Effector memory CD4-positive, alpha-beta T cell (primary cell): Measurements from ENCODE around the gene KIF13A.
"Not testable (repeated sequence)": the region's sequence is repeated elsewhere in the genome, so short reads cannot be mapped to it uniquely, and the experiment has no call there.

ENCODE experiments used
- DNase-seq, 3 donors: peaks; one replicate each; pipeline ENCODE4 v3.0.0-alpha.2; 2020
- H3K27ac ChIP-seq: 2 replicates; pipeline ENCODE4 v1.7.0; 2013; ENCODE audit warnings: mild to moderate bottlenecking, low read length, moderate library complexity; ENCODE audit not compliant: insufficient read depth, poor library complexity, severe bottlenecking
- H3K27me3 ChIP-seq: replicated peaks from 2 replicates; pipeline ENCODE4 v1.7.0; 2013; ENCODE audit warnings: mild to moderate bottlenecking, low read length; ENCODE audit not compliant: insufficient read depth, control insufficient read depth, poor library complexity, severe bottlenecking
- H3K36me3 ChIP-seq: 2 replicates; pipeline ENCODE4 v1.7.0; 2013; ENCODE audit warnings: mild to moderate bottlenecking, low read length, moderate library complexity; ENCODE audit not compliant: control insufficient read depth, insufficient read depth
- H3K4me1 ChIP-seq: 2 replicates; pipeline ENCODE4 v1.7.0; 2013; ENCODE audit warnings: low read length, mild to moderate bottlenecking; ENCODE audit not compliant: control insufficient read depth, insufficient read depth, poor library complexity, severe bottlenecking
- H3K4me3 ChIP-seq: 2 replicates; pipeline ENCODE4 v1.7.0; 2013; ENCODE audit warnings: low read length, low read depth, mild to moderate bottlenecking; ENCODE audit not compliant: insufficient read depth, poor library complexity, severe bottlenecking
- H3K9me3 ChIP-seq: 2 replicates; pipeline ENCODE4 v1.7.0; 2013; ENCODE audit warnings: mild to moderate bottlenecking, low read length, moderate library complexity; ENCODE audit not compliant: control insufficient read depth

KIF13A gene

DNA sequence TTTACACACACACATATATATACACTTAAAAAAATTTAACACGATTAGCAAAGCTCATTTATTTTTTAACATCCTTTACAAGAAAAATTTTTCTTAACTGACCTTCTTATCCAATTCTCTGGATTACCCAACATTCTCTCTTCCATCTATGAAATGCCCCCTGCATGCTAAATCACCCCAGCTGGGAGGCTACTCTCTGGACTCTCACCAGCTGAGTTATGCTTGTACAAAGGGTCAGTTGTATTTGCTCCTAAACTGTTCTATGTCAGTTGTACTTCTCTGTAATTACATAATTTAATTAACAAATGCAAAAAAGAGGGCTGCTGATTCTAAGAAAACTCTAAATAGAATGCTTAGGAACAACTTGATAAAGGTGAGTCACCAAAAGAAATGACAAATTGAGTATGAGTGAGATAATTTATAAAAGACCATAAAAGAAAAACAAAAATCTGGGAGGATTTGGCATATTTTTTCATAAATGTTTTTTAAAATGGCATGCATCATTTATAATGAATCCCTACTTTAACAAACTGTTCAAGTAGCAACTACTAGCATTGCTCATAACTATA lies 120.5 kb downstream of the KIF13A start:
- no peak overlapping the region for H3K27ac ChIP-seq
- no peaks in the 10 kb centered on the region for H3K36me3 ChIP-seq
- no peaks in the 10 kb centered on the region for H3K4me1 ChIP-seq
- no peak for DNase-seq
- no peaks in the 10 kb centered on the region for H3K9me3 ChIP-seq
- no peaks in the 10 kb centered on the region for H3K27me3 ChIP-seq
- H3K4me3 ChIP-seq, result no peak overlapping the region

DNA sequence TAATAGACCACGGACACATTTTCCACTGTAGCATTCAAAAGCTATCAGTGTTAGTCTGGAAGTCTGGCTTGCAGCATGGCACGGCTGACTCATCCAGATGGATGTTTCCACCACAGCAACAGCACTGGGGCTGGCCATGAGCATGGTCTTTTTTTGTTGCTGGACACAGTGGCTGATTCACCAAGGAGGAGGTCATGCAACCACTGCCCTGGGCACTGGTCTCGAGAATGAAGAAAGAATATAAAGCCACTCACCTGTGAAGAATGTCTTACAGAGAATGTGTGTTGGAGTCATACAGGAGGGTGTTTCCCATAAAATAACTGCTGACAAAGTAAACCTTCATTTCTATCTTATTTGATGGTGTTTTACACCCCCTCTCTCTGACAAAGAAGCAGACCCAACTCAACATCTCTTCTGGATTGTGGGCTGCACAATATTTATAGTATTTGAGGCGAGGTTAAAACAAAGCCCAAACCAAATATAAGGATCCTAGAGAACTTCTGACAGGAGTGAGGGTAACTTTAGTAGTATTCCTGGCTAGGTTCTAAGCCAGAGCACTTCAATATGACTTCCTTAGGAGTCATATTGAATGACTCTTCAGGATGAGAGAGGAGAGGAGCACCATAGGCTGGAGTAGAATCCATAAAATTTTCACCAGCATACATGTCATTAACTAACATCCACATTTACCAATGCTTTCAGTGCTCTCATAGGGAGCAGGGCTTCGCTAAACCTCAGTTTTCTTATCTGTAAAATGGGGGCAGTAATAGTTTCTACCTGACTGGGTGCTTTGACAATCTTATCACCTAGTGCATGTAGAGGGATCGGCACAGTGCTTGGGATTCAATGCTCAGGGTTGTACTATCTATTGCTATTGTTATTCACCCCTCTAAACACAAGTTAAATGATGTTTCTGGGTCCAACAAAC lies 121.4 kb downstream of the KIF13A start:
- H3K9me3 ChIP-seq, result no peaks in the 10 kb centered on the region
- H3K36me3 ChIP-seq, result no peaks in the 10 kb centered on the region
- no peaks in the 10 kb centered on the region for H3K27me3 ChIP-seq
- H3K4me3 ChIP-seq, result no peak overlapping the region
- DNase-seq, result no peak
- no peaks in the 10 kb centered on the region for H3K4me1 ChIP-seq
- no peak overlapping the region for H3K27ac ChIP-seq

DNA sequence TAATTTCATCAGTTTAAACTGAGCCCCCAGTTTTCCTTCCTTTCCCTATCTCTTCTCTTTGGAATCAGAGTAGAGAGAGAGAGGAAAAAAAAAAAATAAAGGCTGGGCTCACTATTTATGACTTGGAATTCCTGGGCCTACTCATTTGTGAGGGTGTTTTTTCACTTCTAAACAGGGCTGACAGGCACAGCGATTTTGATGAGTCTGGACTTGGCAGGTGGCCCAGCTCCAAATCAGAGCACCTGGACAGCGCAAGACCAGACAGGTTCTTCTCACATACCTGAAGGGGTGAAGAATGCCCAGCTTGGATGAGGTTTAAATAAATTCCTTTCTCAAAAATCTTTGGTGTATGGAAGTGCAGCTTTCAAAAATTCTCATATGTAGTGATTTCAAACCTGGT lies 122.2 kb downstream of the KIF13A start:
- DNase-seq, result no peak
- no peaks in the 10 kb centered on the region for H3K27me3 ChIP-seq
- no peaks in the 10 kb centered on the region for H3K4me1 ChIP-seq
- no peak overlapping the region for H3K27ac ChIP-seq
- no peaks in the 10 kb centered on the region for H3K36me3 ChIP-seq
- no peak overlapping the region for H3K4me3 ChIP-seq
- no peaks in the 10 kb centered on the region for H3K9me3 ChIP-seq

DNA sequence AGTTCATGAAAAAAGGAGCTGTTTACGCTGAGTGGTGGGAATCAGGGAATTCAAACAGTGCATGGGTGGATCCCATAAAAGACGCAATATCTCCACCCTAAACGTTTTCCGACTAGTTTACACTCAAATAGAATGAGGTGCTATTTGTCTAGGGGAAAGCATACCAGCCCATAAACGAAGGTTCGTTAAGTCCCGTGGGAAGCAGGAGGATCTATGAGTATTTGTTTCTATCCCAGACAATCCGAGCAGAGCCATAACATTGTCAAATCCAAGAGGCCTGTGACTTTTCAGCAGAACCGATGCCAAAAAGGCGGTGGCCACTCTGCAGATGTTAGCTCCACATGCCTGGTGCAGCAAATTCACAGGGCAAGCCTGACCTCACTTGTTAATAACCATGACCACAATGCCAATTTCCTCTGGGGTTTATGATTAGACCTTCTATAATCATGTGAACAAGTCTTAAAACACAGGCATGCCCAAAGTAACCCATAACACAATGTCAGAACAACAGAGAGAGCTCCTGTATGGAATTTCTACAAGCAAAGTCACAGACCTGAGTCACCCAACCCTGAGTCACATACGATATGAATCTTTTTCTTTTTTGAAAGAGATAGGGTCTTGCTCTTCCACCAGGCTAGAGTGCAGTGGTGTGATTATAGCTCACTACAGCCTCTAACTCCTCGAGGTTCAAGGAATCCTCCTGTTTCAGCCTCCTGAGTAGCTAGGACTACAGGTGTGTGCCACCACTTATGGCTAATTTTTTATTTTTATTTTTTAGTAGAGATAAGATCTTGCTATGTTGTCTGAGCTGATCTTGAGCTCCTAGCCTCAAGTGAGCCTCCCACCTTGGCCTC lies 123.3 kb downstream of the KIF13A start:
- no peak for DNase-seq
- Histone ChIP-seq H3K4me3 (no peak overlapping the region), H3K27me3 (no peaks in the 10 kb centered on the region), H3K4me1 (no peaks in the 10 kb centered on the region), H3K9me3 (no peaks in the 10 kb centered on the region), H3K27ac (no peak overlapping the region), H3K36me3 (no peaks in the 10 kb centered on the region)

DNA sequence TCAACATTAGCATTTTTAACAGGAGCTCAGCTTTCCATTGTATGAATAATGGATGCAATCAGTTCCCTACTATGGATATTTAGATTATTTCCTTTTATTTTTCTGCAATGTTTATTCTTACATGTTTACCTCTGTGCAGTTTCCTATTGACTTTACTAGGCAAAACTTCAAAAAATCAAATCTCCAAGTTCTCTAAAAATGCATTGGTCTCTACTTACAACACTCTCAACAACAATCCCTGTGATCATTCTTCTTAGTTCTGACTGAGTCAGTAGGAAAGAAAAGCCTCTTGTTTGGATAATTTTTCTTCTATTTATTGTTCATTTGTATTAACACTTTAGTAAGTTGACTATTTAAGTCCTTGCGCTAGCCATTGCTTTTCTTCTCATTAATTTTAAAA lies 126.1 kb downstream of the KIF13A start:
- no peak overlapping the region for H3K4me3 ChIP-seq
- H3K27me3 ChIP-seq, result no peaks in the 10 kb centered on the region
- H3K4me1 ChIP-seq, result no peaks in the 10 kb centered on the region
- H3K9me3 ChIP-seq, result no peaks in the 10 kb centered on the region
- no peak overlapping the region for H3K27ac ChIP-seq
- H3K36me3 ChIP-seq, result no peaks in the 10 kb centered on the region
- no peak for DNase-seq

DNA sequence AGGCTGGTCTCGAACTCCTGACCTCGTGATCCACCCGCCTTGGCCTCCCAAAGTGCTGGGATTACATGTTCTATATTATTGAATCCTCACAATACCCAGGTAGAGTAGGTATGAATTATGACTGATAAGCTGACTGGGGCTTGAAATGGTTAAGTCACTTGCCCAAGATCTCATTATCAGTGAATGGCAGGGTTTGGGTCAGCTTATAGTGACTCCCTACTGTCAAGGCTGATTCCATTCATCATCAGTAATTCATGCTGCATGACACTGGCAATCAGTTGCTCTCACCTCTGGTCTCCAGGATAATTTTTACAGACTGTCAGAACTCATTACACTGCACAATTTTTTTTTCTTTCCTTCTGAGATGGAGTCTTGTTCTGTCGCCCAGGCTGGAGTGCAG lies 127.6 kb downstream of the KIF13A start:
- no peaks in the 10 kb centered on the region for H3K36me3 ChIP-seq
- H3K27ac ChIP-seq, result no peak overlapping the region
- no peak for DNase-seq
- H3K9me3 ChIP-seq, result no peaks in the 10 kb centered on the region
- no peaks in the 10 kb centered on the region for H3K4me1 ChIP-seq
- no peak overlapping the region for H3K4me3 ChIP-seq
- H3K27me3 ChIP-seq, result no peaks in the 10 kb centered on the region

DNA sequence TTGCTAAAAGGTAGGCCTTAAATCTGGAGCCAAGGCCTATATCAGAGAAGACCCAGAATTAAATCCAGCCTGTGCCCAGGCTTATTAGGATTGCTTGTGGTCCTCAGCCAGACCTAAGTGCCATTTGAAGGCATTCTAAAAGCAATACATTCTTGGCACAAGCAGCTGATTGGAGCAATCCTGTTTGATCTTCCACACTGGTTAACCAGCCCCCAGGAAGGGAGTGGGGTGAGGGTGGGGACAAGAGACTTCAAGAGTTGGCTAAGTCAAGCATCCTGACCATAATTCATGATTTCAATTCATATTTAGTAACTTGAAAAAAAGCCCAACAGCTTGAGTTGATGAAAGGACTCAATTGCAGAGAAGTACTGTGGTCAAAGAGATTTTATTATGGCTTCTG lies 128.9 kb downstream of the KIF13A start:
- Histone ChIP-seq H3K9me3 (no peaks in the 10 kb centered on the region), H3K27ac (no peak overlapping the region), H3K36me3 (no peaks in the 10 kb centered on the region), H3K27me3 (no peaks in the 10 kb centered on the region), H3K4me1 (no peaks in the 10 kb centered on the region), H3K4me3 (no peak overlapping the region)
- DNase-seq, result no peak

DNA sequence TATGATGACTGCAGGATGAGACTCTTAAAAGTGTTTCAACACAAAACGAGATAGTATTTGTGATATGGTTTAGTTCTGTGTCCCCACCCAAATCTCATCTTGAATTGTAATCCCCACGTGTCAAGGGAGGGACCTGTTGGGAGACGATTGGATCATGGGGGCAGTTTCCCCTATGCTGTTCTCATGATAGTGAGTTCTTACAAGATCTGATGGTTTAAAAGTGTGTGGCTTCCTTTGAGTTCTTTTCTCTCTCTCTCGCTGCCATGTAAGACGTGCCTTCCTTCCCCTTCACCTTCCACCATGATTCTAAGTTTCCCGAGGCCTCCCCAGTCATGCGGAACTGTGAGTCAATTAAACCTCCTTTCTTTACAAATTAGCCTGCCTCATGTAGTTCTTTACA lies 130.2 kb downstream of the KIF13A start:
- DNase-seq, H3K36me3 ChIP-seq, H3K4me3 ChIP-seq, H3K9me3 ChIP-seq, H3K4me1 ChIP-seq, H3K27me3 ChIP-seq, H3K27ac ChIP-seq: not testable (repeated sequence)

DNA sequence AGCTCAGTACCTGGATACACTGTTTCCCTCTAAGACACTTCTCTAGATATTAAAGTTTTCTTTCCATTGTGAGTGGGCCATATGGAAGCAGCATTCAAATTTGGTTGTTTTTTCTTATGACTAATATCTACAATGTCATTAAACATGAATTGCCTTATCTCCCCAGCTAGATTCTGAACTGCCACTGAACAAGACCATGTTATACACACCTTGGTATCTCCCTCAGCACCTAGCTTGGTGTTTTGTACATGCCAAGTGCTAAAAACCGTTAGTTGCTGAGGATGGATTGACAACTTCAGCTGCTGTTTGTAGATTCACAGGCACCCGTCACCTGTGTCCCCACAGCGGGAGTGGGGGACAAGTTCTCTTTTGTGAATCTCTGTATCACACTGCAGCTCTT lies 131.1 kb downstream of the KIF13A start:
- no peaks in the 10 kb centered on the region for H3K4me1 ChIP-seq
- H3K9me3 ChIP-seq, result no peaks in the 10 kb centered on the region
- H3K36me3 ChIP-seq, result no peaks in the 10 kb centered on the region
- H3K27ac ChIP-seq, result no peak overlapping the region
- H3K27me3 ChIP-seq, result no peaks in the 10 kb centered on the region
- DNase-seq, result no peak
- H3K4me3 ChIP-seq, result no peak overlapping the region

DNA sequence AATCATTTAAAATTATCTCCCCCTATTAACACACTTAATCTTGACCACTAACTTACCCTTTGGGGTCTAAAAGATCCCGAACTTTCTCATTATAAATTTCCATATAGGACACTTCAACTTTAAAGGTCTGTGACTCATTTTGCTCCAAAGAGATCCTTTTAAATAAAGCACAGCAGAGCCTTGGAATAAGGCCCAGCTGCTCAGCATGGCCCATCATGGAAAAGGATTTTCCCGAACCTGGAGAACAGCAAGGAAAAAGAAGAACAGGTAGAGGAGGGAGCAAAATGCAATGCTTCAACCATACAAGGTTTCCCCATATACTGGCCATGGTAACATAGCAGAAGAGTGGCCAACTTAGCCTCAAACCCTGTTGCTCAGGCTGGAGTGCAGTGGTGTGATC lies 132.1 kb downstream of the KIF13A start:
- H3K4me3 ChIP-seq, result no peak overlapping the region
- DNase-seq, result no peak
- no peaks in the 10 kb centered on the region for H3K4me1 ChIP-seq
- no peaks in the 10 kb centered on the region for H3K27me3 ChIP-seq
- no peaks in the 10 kb centered on the region for H3K9me3 ChIP-seq
- H3K27ac ChIP-seq, result no peak overlapping the region
- no peaks in the 10 kb centered on the region for H3K36me3 ChIP-seq
